HepG2 (cell line): ENCODE measurements around the gene VMO1. TPM values are rescaled to one million over a fixed set of nuclear protein-coding genes. Genes with fewer than 3 reads are reported as not detected.

Experiments used
- CHD4 ChIP-seq: fragments of 200-600 bp; sonication (generic); IDR thresholded peaks from 2 replicates; pipeline ENCODE4 v1.7.0; 2017; ENCODE audit warnings: mild to moderate bottlenecking, low read length, borderline replicate concordance
- GABPB1 ChIP-seq: IDR thresholded peaks from 2 replicates; pipeline ENCODE4 v1.6.1; 2016; ENCODE audit warnings: mild to moderate bottlenecking, missing genetic modification reagents, moderate library complexity, missing compliant biosample characterization
- HES4 ChIP-seq: sonication (generic); formaldehyde crosslinking; IDR thresholded peaks from 2 replicates; pipeline ENCODE4 v1.9.0; 2021; ENCODE audit warnings: mild to moderate bottlenecking, missing genetic modification reagents, borderline replicate concordance
- HNRNPLL ChIP-seq: fragments of 200-400 bp; formaldehyde crosslinking; IDR thresholded peaks from 2 replicates; pipeline ENCODE4 v1.6.1; 2017; ENCODE audit warnings: mild to moderate bottlenecking, low read depth, low read length; ENCODE audit not compliant: poor library complexity, severe bottlenecking
- HOXD1 ChIP-seq: sonication (generic); formaldehyde crosslinking; IDR thresholded peaks from 2 replicates; pipeline ENCODE4 v1.5.0; 2020; ENCODE audit warnings: missing genetic modification reagents
- KDM1A ChIP-seq: IDR thresholded peaks from 2 replicates; pipeline ENCODE4 v1.6.1; 2016; ENCODE audit warnings: missing compliant biosample characterization
- MEIS1 ChIP-seq: sonication (generic); formaldehyde crosslinking; IDR thresholded peaks from 2 replicates; pipeline ENCODE4 v1.9.0; 2021; ENCODE audit warnings: mild to moderate bottlenecking, missing genetic modification reagents, moderate library complexity, borderline replicate concordance
- MNT ChIP-seq: fragments of 450-650 bp; IDR thresholded peaks from 2 replicates; pipeline ENCODE4 v1.6.1; 2016
- MYNN ChIP-seq: sonication (generic); formaldehyde crosslinking; IDR thresholded peaks from 2 replicates; pipeline ENCODE4 v1.4.0; 2020; ENCODE audit warnings: mild to moderate bottlenecking, low read depth, missing genetic modification reagents
- PATZ1 ChIP-seq: sonication (generic); formaldehyde crosslinking; IDR thresholded peaks from 2 replicates; pipeline ENCODE4 v1.4.0; 2020; ENCODE audit warnings: missing genetic modification reagents
- PRDM10 ChIP-seq: sonication (generic); formaldehyde crosslinking; IDR thresholded peaks from 2 replicates; pipeline ENCODE4 v1.4.0; 2020; ENCODE audit warnings: low read depth, missing genetic modification reagents
- RFXAP ChIP-seq: sonication (generic); formaldehyde crosslinking; IDR thresholded peaks from 2 replicates; pipeline ENCODE4 v1.4.0; 2020; ENCODE audit warnings: missing genetic modification reagents, borderline replicate concordance
- SIX4 ChIP-seq: sonication (generic); formaldehyde crosslinking; IDR thresholded peaks from 2 replicates; pipeline ENCODE4 v1.4.0; 2020; ENCODE audit warnings: missing genetic modification reagents
- SMARCE1 ChIP-seq: fragments of 450-650 bp; IDR thresholded peaks from 2 replicates; pipeline ENCODE4 v1.6.1; 2017; ENCODE audit warnings: borderline replicate concordance
- TARDBP ChIP-seq: sonication (generic); formaldehyde crosslinking; IDR thresholded peaks from 2 replicates; pipeline ENCODE4 v1.8.0; 2022; ENCODE audit warnings: mild to moderate bottlenecking, missing genetic modification reagents
- ZNF263 ChIP-seq: sonication (generic); formaldehyde crosslinking; IDR thresholded peaks from 2 replicates; pipeline ENCODE4 v1.4.0; 2020; ENCODE audit warnings: missing genetic modification reagents
- ZNF264 ChIP-seq: sonication (generic); formaldehyde crosslinking; IDR thresholded peaks from 2 replicates; pipeline ENCODE4 v1.4.0; 2020; ENCODE audit warnings: missing genetic modification reagents
- ZNF333 ChIP-seq: sonication (generic); formaldehyde crosslinking; IDR thresholded peaks from 2 replicates; pipeline ENCODE4 v1.4.0; 2020; ENCODE audit warnings: mild to moderate bottlenecking, missing genetic modification reagents, borderline replicate concordance
- ZNF335 ChIP-seq: sonication (generic); formaldehyde crosslinking; IDR thresholded peaks from 2 replicates; pipeline ENCODE4 v1.4.0; 2020; ENCODE audit warnings: missing genetic modification reagents
- ZNF501 ChIP-seq: sonication (generic); formaldehyde crosslinking; IDR thresholded peaks from 2 replicates; pipeline ENCODE4 v1.5.1; 2020; ENCODE audit warnings: mild to moderate bottlenecking, moderate library complexity, missing genetic modification reagents
- ZNF589 ChIP-seq: sonication (generic); formaldehyde crosslinking; conservative IDR thresholded peaks from 2 replicates; pipeline ENCODE4 v1.8.0; 2022; ENCODE audit warnings: mild to moderate bottlenecking, moderate library complexity, missing genetic modification reagents
- polyA plus RNA-seq, 8 experiments: library from polyadenylated mRNA; depleted of rRNA in 3 of 8; stranded (reverse) in 7 of 8; unstranded in 1 of 8; fragments of >200 nt; fragmentation: Illumina TruSeq in 4 of 8; extraction: Trizol in 4 of 8; gene quantifications; 2 replicates each; pipeline versions ENCODE4 v1.2.1 to v1.2.3, GENCODE V29; 2011 to 2016; ENCODE audit warnings: low read depth in 4 of 8, missing spikeins in 1 of 8, mixed read lengths in 1 of 8; ENCODE audit not compliant: insufficient read depth in 1 of 8
- total RNA-seq, 5 experiments: library from RNA; depleted of rRNA; stranded (reverse); fragments of >200 nt; fragmentation: Illumina TruSeq; extraction: Trizol; gene quantifications; 2 replicates each; pipeline ENCODE4 v1.2.3, GENCODE V29; 2016; ENCODE audit warnings: low read depth in 1 of 5

VMO1 gene
- total and polyA plus RNA-seq, 2 of the 13 experiments (the other 11 are each of a cell fraction or from before 2014, with no cell fraction given): not detected

- TF ChIP-seq PRDM10 (CRISPR knock-in tag) (peak; percentile 76), MEIS1 (no peak; the same call in 1 of the 2 replicates), ZNF335 (CRISPR knock-in tag) (peak; percentile 69; the same call in 1 of the 2 replicates), MYNN (CRISPR knock-in tag) (peak; percentile 34; the same call in 1 of the 2 replicates), TARDBP (peak; percentile 74), SMARCE1 (no peak), ZNF501 (peak; percentile 42), PATZ1 (CRISPR knock-in tag) (peak; percentile 75), KDM1A (CRISPR knock-in tag) (peak; percentile 94), ZNF263 (CRISPR knock-in tag) (peak; percentile 58; the same call in 1 of the 2 replicates), HES4 (CRISPR knock-in tag) (no peak), GABPB1 (CRISPR knock-in tag) (peak; percentile 38; the same call in 1 of the 2 replicates), ZNF264 (peak; percentile 81; the same call in 1 of the 2 replicates), HNRNPLL (no peak), SIX4 (CRISPR knock-in tag) (peak; percentile 74), ZNF333 (CRISPR knock-in tag) (no peak), ZNF589 (0 out of 2 replicates have a peak, but pooled peaks have one; percentile 27), HOXD1 (CRISPR knock-in tag) (no peak; the same call in 1 of the 2 replicates), CHD4 (no peak), RFXAP (CRISPR knock-in tag) (peak; percentile 81), MNT (no peak)
Measured at GRCh38 chr17:4777969-4778760, 8.0 kb downstream of the VMO1 start (continued).
